HepG2 (cell line): ENCODE data around the gene PPP1R18. TPM values are rescaled to one million over a fixed set of nuclear protein-coding genes. Genes with fewer than 3 reads are reported as not detected.

ENCODE experiments used
- AGO2 ChIP-seq: fragments of 200-400 bp; formaldehyde crosslinking; optimal IDR thresholded peaks from 2 replicates; pipeline ENCODE3; 2017; ENCODE audit warnings: mild to moderate bottlenecking, low read depth, low read length, moderate library complexity
- KLF9 ChIP-seq: IDR thresholded peaks from 2 replicates; pipeline ENCODE4 v1.6.1; 2016; ENCODE audit warnings: low read depth
- RBAK ChIP-seq: sonication (generic); formaldehyde crosslinking; IDR thresholded peaks from 2 replicates; pipeline ENCODE4 v1.5.1; 2020; ENCODE audit warnings: mild to moderate bottlenecking, missing genetic modification reagents
- SAP130 ChIP-seq: IDR thresholded peaks from 2 replicates; pipeline ENCODE4 v1.6.1; 2016; ENCODE audit warnings: low read depth
- SMARCE1 ChIP-seq: fragments of 450-650 bp; IDR thresholded peaks from 2 replicates; pipeline ENCODE4 v1.6.1; 2017; ENCODE audit warnings: borderline replicate concordance
- SYNCRIP ChIP-seq: fragments of 200-400 bp; formaldehyde crosslinking; IDR thresholded peaks from 2 replicates; pipeline ENCODE4 v1.6.1; 2018; ENCODE audit warnings: mild to moderate bottlenecking, low read depth, low read length; ENCODE audit not compliant: insufficient read depth
- TAF1 ChIP-seq: sonication (generic); formaldehyde crosslinking; IDR thresholded peaks from 2 replicates; pipeline ENCODE4 v1.4.0; 2020; ENCODE audit warnings: missing genetic modification reagents
- TBX3 ChIP-seq: fragments of 450-650 bp; IDR thresholded peaks from 2 replicates; pipeline ENCODE4 v1.6.1; 2017; ENCODE audit warnings: antibody characterized with exemption, mild to moderate bottlenecking, inconsistent platforms, borderline replicate concordance
- YY1 ChIP-seq: IDR thresholded peaks from 2 replicates; pipeline ENCODE4 v1.6.1; 2011; ENCODE audit warnings: low read length, low read depth, moderate library complexity, mild to moderate bottlenecking; ENCODE audit not compliant: insufficient read depth, insufficient replicate concordance
- ZNF33A ChIP-seq: sonication (generic); formaldehyde crosslinking; IDR thresholded peaks from 2 replicates; pipeline ENCODE4 v1.5.1; 2020; ENCODE audit warnings: missing genetic modification reagents, mild to moderate bottlenecking, moderate library complexity, borderline replicate concordance
- ZNF350 ChIP-seq: sonication (generic); formaldehyde crosslinking; IDR thresholded peaks from 2 replicates; pipeline ENCODE4 v1.4.0; 2020; ENCODE audit warnings: mild to moderate bottlenecking, low read depth, missing genetic modification reagents, borderline replicate concordance
- ZNF383 ChIP-seq: sonication (generic); formaldehyde crosslinking; IDR thresholded peaks from 2 replicates; pipeline ENCODE4 v1.4.0; 2020; ENCODE audit warnings: missing genetic modification reagents, mild to moderate bottlenecking, borderline replicate concordance
- ZNF878 ChIP-seq: sonication (generic); formaldehyde crosslinking; IDR thresholded peaks from 2 replicates; pipeline ENCODE4 v1.8.1; 2023; ENCODE audit warnings: mild to moderate bottlenecking, missing genetic modification reagents, moderate library complexity
- polyA plus RNA-seq, 8 experiments: library from polyadenylated mRNA; depleted of rRNA in 3 of 8; stranded (reverse) in 7 of 8; unstranded in 1 of 8; fragments of >200 nt; fragmentation: Illumina TruSeq in 4 of 8; extraction: Trizol in 4 of 8; gene quantifications; 2 replicates each; pipeline versions ENCODE4 v1.2.1 to v1.2.3, GENCODE V29; 2011 to 2016; ENCODE audit warnings: low read depth in 4 of 8, missing spikeins in 1 of 8, mixed read lengths in 1 of 8; ENCODE audit not compliant: insufficient read depth in 1 of 8
- total RNA-seq, 5 experiments: library from RNA; depleted of rRNA; stranded (reverse); fragments of >200 nt; fragmentation: Illumina TruSeq; extraction: Trizol; gene quantifications; 2 replicates each; pipeline ENCODE4 v1.2.3, GENCODE V29; 2016; ENCODE audit warnings: low read depth in 1 of 5
- TF ChIP-seq, protein P1 (sequence below): sonication (generic); formaldehyde crosslinking; IDR thresholded peaks from 2 replicates; pipeline ENCODE4 v1.8.1; 2022; ENCODE audit warnings: mild to moderate bottlenecking, missing genetic modification reagents
- TF ChIP-seq, protein P2 (sequence below): sonication (generic); formaldehyde crosslinking; IDR thresholded peaks from 2 replicates; pipeline ENCODE4 v1.4.0; 2020; ENCODE audit warnings: missing genetic modification reagents
- TF ChIP-seq, protein P3 (sequence below): sonication (generic); formaldehyde crosslinking; conservative IDR thresholded peaks from 2 replicates; pipeline ENCODE4 v1.4.0; 2020; ENCODE audit warnings: missing genetic modification reagents
- TF ChIP-seq, protein P4 (sequence below): sonication (generic); formaldehyde crosslinking; IDR thresholded peaks from 2 replicates; pipeline ENCODE4 v1.8.0; 2022; ENCODE audit warnings: missing genetic modification reagents, mild to moderate bottlenecking, inconsistent platforms, borderline replicate concordance

PPP1R18 gene
- total and polyA plus RNA-seq, 2 of the 13 experiments (the other 11 are each of a cell fraction or from before 2014, with no cell fraction given): 4.9 to 9.2 TPM

DNA sequence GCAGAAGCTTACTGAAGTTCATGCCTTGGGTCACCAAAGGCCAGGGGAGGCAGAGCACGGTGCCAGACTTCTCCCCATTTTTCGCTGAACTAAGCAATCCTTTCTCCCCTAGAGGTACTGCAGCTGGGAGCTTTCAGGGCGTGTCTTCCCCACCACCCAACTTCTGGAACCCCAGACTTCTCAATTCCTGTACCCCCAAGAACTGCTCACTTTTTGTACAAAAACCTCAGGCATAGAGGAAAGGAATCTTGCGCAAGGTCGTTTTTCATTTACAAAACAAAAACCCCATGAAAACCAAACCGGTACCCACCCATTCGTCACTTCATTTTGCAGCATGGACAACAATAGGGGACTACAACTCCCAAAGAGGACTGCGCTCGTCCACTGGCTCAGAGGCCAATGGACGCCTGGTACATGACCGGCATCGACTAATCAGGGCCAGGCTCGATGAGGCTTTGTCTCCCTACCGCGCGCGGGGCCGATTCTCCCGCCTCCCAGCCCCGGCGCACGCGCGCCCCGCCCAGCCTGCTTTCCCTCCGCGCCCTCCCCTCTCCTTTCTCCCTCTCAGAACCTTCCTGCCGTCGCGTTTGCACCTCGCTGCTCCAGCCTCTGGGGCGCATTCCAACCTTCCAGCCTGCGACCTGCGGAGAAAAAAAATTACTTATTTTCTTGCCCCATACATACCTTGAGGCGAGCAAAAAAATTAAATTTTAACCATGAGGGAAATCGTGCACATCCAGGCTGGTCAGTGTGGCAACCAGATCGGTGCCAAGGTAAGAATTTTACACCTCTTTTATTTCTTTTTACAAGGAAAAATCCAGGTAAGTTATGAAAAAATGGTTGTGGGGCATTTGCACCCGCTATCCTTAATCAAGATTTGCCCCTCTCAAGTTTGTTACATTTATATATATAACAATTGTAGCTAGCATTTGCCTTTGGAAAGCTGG is 33.6 kb upstream of the PPP1R18 start, which contains the start of gene TUBB (continued):
- TF ChIP-seq ZNF33A (CRISPR knock-in tag) (no peak), YY1 (peak; percentile 78), RBAK (CRISPR knock-in tag) (no peak), ZNF383 (CRISPR knock-in tag) (no peak), SAP130 (CRISPR knock-in tag) (peak; percentile 83), KLF9 (CRISPR knock-in tag) (peak; percentile 54; the same call in 1 of the 2 replicates), TAF1 (peak; percentile 97), AGO2 (no peak), SYNCRIP (no peak), TBX3 (no peak), SMARCE1 (no peak), ZNF350 (CRISPR knock-in tag) (peak; percentile 73), ZNF878 (CRISPR knock-in tag) (no peak)
- TF ChIP-seq, protein P1, sequence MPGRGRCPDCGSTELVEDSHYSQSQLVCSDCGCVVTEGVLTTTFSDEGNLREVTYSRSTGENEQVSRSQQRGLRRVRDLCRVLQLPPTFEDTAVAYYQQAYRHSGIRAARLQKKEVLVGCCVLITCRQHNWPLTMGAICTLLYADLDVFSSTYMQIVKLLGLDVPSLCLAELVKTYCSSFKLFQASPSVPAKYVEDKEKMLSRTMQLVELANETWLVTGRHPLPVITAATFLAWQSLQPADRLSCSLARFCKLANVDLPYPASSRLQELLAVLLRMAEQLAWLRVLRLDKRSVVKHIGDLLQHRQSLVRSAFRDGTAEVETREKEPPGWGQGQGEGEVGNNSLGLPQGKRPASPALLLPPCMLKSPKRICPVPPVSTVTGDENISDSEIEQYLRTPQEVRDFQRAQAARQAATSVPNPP (CRISPR knock-in tag): peak; percentile 41; the same call in 1 of the 2 replicates
- TF ChIP-seq, protein P2, sequence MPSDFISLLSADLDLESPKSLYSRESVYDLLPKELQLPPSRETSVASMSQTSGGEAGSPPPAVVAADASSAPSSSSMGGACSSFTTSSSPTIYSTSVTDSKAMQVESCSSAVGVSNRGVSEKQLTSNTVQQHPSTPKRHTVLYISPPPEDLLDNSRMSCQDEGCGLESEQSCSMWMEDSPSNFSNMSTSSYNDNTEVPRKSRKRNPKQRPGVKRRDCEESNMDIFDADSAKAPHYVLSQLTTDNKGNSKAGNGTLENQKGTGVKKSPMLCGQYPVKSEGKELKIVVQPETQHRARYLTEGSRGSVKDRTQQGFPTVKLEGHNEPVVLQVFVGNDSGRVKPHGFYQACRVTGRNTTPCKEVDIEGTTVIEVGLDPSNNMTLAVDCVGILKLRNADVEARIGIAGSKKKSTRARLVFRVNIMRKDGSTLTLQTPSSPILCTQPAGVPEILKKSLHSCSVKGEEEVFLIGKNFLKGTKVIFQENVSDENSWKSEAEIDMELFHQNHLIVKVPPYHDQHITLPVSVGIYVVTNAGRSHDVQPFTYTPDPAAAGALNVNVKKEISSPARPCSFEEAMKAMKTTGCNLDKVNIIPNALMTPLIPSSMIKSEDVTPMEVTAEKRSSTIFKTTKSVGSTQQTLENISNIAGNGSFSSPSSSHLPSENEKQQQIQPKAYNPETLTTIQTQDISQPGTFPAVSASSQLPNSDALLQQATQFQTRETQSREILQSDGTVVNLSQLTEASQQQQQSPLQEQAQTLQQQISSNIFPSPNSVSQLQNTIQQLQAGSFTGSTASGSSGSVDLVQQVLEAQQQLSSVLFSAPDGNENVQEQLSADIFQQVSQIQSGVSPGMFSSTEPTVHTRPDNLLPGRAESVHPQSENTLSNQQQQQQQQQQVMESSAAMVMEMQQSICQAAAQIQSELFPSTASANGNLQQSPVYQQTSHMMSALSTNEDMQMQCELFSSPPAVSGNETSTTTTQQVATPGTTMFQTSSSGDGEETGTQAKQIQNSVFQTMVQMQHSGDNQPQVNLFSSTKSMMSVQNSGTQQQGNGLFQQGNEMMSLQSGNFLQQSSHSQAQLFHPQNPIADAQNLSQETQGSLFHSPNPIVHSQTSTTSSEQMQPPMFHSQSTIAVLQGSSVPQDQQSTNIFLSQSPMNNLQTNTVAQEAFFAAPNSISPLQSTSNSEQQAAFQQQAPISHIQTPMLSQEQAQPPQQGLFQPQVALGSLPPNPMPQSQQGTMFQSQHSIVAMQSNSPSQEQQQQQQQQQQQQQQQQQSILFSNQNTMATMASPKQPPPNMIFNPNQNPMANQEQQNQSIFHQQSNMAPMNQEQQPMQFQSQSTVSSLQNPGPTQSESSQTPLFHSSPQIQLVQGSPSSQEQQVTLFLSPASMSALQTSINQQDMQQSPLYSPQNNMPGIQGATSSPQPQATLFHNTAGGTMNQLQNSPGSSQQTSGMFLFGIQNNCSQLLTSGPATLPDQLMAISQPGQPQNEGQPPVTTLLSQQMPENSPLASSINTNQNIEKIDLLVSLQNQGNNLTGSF: no peak
- TF ChIP-seq, protein P3, sequence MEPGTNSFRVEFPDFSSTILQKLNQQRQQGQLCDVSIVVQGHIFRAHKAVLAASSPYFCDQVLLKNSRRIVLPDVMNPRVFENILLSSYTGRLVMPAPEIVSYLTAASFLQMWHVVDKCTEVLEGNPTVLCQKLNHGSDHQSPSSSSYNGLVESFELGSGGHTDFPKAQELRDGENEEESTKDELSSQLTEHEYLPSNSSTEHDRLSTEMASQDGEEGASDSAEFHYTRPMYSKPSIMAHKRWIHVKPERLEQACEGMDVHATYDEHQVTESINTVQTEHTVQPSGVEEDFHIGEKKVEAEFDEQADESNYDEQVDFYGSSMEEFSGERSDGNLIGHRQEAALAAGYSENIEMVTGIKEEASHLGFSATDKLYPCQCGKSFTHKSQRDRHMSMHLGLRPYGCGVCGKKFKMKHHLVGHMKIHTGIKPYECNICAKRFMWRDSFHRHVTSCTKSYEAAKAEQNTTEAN (CRISPR knock-in tag): peak; percentile 66; the same call in 1 of the 2 replicates
- TF ChIP-seq, protein P4, sequence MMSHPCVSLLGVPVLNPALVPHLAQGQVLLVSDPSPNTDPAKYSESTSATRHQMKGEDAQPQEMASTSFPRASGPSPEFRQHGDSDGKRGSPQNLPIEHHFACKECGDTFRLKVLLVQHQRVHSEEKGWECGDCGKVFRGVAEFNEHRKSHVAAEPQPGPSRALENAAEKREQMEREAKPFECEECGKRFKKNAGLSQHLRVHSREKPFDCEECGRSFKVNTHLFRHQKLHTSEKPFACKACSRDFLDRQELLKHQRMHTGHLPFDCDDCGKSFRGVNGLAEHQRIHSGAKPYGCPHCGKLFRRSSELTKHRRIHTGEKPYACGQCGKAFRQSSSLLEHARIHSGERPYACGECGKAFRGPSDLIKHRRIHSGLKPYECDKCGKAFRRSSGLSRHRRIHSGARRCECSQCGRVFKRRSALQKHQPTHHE (CRISPR knock-in tag): no peak; the same call in 1 of the 2 replicates
